DMS153 (cell line): ENCODE results near the gene MAP3K20.
"Not testable (repeated sequence)": the region's sequence is repeated elsewhere in the genome, so short reads cannot be mapped to it uniquely, and the experiment has no call there.

Source experiments
- DNase-seq: peaks from one replicate; lab custom pipeline; 2025; lab: John Stamatoyannopoulos, UW

The MAP3K20 gene

DNA sequence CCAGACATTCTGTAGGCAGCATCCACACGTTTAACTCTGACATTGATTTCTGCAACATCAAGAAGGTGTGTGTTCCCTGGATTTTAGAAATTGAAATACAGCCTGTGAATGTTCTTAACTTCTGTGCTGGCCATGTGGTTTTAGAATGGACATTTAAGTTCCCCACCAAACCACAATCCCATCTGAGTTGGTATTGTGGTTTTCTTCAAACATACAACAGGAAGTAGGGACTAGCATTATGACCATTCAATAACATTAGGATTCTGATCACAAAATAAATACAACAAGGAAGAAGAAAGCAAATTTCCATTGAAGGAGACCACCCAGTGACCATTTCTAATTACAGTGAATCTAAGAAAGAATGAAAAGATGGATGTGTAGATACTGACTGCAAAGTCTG lies 51.2 kb downstream of the MAP3K20 start:
- DNase-seq = no peak

DNA sequence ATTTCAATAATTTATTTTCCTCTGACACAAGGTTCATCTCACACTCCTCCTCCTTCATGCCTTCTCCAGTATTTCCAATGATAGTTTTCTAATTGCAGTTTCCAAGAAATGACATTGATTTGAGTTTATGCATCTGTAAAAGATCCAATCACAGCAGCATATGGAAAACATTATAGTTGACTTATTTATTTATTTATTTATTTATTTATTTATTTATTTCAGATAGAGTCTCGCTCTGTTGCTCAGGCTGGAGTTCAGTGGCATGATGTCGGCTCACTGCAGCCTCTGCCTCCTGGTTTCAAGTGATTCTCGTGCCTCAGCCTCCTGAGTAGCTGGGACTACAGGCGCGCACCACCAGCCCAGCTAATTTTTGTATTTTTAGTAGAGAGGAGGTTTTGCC lies 52.5 kb downstream of the MAP3K20 start:
- not testable (repeated sequence) for DNase-seq

DNA sequence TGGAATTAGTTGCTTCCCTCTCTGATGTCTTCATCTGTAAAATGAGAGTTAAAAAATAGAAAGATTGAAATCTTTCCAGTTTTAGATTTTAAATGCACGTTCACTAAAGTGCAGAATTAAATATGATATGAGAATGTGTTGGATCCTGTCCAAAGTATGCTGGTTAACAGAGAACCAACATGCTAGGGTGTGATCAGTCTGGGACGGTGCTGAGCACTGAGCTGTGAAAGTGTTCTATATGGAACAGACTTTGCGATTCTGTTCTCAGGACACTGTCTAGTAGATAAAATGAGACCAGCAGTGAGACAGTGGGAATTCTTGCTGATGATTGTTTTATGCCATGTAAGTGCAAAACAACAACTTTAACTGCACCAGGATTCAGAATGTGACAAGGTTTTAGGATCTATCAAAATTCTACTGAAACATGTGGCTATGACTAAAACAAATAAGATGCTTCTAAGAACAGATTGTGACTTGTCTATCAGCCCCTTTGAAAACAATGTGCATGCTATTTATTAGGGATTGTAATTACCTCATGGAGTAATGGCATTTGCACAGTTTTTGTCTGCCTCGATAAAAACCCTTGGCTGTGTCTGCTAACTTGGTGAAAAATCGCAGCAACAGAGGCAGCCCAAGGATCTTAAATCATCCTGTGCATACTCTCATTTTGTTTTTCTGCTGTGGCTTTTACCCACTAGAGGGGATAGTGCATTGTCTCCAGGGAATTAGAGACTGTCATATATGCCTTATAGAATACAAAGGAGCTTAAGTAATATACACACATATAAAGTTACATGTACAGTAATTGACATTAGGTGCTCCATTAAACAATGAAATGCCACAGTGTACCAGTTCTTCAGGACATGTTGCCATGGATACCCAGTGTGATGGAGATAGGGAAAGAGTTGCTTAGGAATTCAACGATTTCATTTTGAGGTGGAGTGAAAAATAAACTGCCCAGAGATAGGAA lies 55.1 kb downstream of the MAP3K20 start:
- DNase-seq = no peak

DNA sequence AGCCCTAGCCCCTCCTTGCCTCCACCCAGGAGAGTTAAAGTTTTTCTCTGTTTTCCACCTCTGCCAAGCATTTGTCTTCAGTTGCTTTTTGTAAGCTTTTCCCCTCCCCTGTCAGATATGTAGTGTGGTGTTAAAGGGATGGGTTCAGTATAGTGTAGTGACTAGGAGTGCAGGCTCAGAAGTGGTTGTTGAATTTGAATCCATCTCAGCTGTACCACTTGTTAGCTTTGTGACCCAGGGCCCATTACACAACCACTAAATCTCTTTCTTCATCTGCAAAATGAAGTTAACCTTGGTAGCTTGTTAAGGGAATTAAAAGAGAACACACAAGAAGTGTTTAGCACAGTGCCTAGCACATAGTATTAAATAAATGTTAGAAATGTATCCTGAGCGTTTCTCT lies 56.9 kb downstream of the MAP3K20 start:
- DNase-seq = no peak

DNA sequence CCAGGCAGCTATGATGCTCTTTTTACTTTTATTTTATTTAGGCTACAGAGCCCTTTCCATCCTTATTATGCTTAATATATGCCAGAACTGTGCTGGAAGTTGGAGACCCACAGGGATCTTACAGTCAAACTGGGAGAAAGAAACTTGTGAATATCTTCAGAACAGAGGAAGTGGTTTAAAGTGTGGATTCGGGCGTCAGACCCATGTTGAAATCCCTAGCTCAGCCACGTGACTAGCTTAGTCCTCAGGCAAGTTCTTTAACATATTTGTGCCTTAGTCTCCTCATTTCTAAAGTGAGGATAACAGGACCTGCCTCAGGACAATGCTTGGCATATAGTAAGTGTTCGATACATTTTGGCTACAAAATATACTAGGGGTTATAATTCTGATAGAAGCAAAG lies 59.1 kb downstream of the MAP3K20 start:
- no peak for DNase-seq

DNA sequence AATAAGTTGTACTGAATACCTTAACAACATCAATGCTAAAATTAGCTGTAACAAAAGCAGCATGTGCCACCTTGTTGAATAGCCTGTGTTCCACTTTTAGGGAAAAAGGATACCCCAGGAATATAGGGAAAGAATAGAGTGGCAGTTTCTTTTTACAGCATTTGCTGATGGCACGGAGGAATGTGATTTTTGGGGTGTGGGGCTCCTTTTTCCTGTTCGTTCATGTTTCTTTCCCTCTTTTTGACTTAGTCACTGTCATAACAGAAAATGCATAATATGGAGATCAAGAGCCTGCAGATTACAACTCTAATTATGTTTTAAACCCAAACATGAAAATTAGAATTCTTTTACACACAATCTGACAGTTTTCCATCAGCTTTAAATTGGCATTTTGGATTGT lies 60.4 kb downstream of the MAP3K20 start:
- DNase-seq = no peak

DNA sequence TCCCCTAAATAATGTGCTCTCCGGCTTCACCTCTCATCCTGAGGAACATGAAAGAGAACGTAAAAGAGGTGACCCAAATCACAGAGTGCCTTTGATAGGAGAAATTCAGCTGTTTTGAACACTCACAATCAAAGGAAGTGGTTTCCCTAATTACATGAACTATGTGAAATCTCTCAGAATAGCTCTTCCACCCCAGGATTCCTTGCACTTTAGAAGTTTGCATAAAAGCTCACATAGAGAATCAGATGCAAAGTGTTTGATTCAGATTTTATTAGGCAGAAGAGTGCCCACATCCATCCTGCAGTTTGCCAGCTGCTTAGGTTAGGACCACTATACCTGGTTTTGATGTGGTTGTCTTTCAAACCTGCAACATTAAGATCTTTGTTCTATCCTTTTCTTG lies 61.0 kb downstream of the MAP3K20 start:
- DNase-seq = no peak

DNA sequence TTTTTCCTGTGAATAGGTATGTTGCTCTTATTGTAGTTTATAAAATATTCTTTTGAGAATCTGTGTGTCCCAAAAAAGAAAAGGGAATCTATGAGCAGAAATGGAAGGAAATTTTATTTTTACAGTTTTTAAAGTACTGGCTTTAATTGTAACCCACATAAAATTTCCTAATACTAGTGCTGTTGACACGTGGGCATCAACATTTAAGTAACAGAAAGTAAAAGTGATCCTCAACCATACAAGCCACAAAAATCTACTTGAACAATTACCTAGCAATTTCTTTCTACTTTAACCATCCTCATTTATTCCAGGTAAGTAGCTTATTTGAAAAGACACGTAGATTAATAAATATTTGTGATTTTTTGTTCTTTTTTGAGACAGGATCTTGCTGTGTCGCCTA lies 62.0 kb downstream of the MAP3K20 start:
- no peak for DNase-seq

DNA sequence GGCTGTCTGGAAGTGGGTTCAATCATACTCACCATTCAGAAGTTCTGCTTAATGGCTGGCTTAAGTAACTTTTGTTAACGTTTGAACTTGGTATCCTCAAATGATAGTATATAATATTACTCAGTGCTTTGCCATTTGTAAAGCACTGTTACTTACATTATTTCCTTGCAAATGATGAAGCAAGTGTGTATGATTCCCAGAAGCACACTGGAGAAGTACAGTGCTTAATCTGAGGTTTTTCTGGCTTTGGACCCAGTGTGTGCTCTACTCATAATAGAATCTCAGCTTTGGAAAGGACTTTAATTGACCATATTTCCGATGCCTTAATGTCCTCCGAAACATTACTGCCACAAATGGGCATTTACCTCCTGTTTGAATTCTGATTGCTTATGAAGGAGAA lies 63.3 kb downstream of the MAP3K20 start:
- DNase-seq = no peak

DNA sequence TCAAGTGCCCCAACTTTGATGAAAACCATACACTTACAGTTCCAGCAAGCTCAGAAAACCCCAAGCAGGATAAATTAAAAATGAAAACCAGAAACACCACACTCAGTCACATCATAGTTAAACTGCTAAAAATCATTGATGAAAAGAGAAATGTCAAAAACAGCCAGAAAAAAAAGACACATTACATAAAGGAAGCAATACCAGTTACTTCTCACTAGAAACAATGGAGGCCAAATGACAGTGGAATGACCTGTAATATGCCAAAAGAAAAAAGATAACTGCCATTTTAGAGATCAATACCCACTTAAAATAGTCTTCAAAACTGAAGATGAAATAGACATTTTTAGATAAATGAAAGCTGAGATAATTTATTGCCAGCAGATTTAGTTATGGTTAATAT lies 66.0 kb downstream of the MAP3K20 start:
- DNase-seq = no peak

DNA sequence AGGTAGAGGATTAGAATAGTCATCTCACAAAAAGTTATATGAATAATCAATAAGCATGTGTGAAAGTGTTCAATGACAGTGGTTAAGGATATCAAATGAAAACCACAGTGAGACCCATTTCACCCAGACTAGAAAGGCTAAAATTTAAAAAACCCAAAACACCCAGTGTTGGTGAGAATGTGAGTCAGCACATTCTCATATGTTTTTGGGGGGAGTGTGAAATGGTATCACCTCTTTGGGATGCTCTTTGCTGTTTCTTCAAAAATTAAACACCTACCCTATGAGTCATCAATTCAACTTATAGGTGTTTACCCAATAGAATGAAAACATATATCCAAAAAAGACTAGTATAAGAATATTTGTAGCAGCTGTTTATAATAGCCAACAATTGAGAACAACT lies 69.8 kb downstream of the MAP3K20 start:
- DNase-seq = no peak

DNA sequence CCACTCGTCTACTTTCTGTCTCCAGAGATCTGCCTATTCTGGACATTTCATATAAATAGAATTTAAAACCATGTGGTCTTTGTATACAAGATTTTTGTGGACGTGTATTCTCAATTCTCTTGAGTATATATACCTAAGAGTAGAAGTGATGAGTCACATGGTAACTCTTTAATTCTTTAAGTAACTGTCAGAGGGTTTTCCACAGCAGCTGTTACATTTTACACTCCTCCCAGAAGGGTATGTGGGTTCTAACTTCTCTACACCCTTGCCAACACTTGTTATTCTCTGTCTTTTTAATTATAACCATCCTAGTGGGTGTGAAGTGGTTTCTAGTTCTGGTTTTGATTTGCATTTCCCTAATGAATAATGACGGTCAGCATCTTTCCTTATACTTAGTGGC lies 70.9 kb downstream of the MAP3K20 start:
- DNase-seq = no peak

DNA sequence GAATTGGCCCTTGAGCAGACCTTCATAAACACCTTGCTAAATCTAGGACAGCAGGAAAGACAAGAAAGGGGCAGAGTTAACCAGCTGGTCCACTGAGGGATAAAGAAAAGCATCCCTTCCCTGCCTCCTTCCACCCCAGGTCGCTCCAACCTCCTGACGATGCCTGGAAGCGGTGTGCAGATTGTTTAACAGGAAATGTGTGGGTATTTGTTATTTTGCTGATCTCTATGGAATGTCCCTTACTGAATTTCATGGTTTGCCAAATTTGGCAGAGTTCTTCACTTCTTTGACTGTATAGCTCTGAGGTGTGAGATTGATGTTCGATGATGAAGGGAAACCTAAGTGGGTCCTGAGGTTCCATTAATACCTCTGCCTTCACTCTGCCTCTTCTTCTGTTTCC lies 72.9 kb downstream of the MAP3K20 start:
- no peak for DNase-seq

DNA sequence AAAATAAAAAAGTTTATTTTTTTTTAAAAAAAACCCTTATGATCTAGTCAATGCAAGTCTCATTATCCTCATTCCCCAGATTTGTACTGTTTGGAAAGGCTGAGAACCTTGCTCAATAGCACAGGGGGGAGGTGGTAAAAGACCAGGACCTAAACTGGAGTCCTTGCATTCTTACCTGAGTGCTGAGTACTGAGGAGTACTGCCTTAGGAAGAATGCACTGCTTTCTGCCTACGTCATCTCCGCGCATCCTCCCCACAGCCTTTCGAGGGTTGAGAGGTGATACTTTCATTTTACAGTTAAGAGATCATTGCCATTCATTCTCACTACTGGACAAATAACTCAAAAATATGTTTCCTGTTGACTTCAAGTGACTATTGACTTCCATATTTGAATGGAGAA lies 73.8 kb downstream of the MAP3K20 start:
- no peak for DNase-seq

DNA sequence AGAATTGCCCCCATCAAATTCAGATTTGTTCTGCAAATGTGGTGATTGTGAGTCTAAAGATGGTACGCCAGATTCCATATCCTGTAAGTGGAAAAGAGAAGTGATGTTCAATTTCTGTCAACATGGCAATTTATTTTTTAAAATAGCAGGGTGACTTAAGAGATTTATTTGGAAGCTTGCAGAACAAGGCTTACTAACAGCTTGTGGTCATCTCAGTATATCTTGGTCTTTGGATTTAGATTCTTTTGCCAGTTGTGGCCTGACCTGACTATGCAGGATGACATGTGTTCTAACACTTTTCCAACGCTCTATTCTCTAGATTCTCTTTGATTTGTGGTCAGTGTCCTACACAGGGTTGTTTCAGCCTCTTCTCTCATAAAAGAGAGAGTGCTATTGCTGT lies 74.4 kb downstream of the MAP3K20 start:
- no peak for DNase-seq

DNA sequence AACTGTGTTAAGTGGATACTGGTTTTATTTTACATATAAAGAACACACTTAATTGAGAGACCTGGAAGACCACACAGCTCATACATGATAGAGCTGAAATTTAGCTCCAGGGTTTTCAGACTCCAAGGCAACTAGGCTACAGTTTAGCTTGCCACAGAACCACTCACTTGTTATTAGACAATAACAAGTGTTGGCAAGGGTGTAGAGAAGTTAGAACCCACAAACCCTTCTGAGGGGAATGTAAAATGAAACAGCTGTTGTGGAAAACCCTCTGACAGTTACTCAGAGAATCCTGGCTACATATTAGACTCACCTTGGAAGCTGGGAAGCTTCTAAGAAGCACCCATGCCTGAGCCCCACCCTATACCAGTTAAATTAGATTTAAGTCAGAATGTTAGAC lies 75.3 kb downstream of the MAP3K20 start:
- no peak for DNase-seq

DNA sequence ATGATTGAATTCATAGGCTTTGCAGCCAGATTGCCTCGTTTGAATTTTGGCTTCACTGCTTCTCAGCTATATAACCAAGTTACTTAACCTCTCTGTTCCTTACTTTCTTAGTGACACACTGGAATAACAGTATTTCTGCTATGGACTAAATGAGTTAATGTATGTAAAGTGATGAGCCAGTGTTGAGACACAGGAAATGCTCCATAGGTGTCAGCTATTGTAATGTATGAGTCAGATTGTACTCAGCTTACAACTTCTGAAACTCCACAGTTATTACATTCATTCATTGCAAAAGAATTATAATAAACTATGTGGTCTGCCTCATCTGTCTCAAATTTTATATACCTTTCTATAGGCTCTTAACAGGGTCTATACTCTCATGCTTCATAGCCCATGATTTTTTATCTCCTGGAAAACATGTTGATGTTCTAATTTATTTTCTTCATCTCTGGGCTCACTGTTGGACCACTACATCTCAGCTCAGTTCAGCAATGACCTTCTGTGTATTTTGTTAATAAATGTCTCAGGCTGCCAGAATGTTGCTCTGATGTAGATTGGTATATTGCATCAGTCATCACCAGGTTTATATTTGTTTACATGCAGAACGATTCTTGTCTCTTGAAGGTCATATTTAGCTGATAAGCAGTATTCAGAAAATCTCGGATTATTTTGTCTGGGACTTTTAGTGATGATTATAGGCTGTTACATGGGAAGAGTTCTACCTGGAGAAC lies 76.2 kb downstream of the MAP3K20 start:
- DNase-seq = no peak

DNA sequence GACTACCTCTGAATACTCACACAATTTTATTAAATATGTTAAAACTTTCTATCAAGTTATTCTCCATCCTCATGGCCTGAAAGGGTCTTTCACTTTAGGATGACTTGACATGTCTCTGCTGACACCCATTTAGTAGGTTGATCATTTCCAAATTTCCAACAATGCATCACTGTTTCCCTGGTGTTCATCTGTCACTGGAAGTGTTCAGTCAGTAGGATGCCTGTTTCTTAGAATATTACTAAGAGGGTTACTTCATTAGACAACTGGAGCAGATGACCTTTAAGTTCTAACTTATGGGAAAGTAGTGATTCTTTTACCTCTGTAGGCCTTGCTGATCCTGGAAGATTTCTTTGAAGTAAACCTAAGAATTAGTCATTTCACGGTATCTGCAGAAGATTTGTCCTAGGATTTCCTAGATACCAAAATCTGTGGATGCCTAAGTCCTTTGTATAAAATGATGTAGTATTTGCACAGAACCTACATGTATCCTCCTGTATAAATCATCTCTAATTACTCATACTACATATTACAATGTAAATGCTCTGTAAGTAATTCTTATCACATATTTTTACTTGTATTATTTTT lies 77.7 kb downstream of the MAP3K20 start:
- no peak for DNase-seq

DNA sequence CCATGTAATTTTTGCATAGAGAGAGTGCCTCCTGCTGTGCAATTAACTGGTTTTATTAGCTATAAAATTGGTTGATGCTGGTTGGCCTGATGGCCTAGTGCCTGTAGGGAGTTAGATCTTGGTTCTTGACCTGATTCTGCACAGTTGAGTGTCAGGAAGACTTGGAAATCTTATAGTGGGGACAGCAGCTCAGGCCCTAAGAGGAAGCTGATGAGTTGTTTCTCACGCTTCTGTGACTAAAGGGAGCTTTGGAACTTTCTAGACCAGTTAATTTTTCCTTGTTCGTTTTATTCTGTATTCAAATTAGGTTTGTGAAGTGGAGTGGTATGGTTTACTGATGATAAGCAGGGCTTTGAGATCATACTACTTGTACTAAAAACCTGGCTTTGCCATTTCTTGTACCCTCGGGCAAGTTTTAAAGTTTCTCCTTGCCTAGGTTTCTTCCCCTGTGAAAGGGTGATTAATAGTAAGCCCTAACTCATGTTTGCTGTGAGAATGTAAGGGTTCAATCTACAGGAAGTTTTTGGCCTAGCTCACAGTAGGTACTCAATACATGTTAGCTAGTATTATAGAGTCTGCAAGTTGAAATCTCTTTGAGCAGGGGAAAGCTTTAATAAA lies 82.1 kb downstream of the MAP3K20 start:
- no peak for DNase-seq

DNA sequence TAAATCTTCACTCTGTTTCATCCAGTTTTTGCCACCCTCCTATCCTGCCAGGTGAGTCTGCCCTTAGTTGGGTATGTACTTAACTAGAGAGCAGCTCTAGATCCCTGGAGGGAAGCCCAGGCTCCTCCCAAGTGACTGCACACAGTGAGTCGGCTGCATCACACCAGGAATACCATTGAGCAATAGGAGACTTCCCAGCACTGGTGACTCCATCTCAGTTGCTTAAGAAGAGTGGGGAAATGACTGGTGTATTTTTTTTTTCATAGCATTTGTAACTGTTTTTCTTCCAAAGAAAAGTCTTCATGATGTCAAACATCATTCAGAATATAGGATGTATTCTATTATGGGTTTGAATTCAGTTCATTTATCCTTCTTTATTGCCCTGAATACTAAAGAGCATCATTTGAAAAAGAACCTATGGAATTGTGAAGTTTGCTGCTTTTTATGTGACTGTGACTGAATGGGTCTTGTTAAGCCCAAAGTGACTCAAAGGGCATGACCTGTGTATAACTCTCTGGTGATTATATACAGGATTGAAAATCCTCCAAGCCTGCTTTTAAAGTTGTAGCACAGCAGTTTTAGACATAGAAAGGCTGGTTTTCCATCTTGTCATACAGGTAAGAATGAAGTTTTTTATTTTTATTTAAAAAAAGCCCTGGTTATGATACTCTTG lies 84.3 kb downstream of the MAP3K20 start:
- no peak for DNase-seq

DNA sequence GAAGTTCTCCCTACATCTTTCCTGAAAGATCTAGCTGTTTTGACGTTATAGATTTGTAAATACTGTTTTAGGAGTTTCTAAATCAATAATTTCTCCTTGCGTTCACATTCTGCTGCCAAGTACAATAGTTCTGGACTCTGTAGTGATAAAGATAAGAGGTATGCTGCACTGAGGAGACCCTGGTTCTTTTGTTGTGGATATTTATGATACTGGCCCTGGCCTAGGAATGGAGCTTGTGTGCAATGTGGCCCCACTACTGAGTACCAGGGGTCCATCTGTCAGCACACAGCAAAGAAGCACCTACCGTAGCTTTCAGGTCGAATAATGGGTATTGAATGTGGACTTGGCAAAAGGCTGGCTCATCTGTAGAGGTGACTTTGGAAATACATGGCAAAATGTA lies 85.0 kb downstream of the MAP3K20 start:
- no peak for DNase-seq

DNA sequence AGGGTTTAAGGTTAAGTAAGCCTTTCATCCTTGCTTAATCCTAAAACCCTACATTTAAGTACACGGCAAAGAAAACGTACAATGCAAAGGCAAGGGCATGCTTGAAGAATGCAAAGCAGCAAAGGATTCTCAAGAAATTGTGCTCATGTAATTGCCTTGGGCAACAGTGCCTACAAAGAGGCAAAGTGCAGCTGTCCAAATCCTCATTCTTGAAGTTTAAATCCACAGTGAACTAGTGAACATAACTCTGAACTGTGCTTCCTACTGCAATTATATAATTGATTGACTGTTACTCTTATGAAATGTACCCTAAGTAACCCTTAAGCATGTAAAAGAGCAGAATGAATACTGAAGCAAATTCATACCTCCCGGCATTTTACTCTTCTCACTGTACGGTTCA lies 85.4 kb downstream of the MAP3K20 start:
- DNase-seq = no peak
